ENCODE measurements around the gene NTN3.

- TF ChIP-seq, protein P1, sequence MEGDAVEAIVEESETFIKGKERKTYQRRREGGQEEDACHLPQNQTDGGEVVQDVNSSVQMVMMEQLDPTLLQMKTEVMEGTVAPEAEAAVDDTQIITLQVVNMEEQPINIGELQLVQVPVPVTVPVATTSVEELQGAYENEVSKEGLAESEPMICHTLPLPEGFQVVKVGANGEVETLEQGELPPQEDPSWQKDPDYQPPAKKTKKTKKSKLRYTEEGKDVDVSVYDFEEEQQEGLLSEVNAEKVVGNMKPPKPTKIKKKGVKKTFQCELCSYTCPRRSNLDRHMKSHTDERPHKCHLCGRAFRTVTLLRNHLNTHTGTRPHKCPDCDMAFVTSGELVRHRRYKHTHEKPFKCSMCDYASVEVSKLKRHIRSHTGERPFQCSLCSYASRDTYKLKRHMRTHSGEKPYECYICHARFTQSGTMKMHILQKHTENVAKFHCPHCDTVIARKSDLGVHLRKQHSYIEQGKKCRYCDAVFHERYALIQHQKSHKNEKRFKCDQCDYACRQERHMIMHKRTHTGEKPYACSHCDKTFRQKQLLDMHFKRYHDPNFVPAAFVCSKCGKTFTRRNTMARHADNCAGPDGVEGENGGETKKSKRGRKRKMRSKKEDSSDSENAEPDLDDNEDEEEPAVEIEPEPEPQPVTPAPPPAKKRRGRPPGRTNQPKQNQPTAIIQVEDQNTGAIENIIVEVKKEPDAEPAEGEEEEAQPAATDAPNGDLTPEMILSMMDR (IDR thresholded peaks at IDR 0.05 in 8 of 11, conservative IDR thresholded peaks at IDR 0.05 in 3 of 11) = no peak
- TF ChIP-seq POLR2A (IDR thresholded peaks at IDR 0.05) (no peak), POLR2AphosphoS5 (IDR thresholded peaks at IDR 0.05) (peak in 2 of 3 donors; percentile 23 to 58)
These were observed 26.1 kb downstream of the NTN3 start for GRCh38 chr16:2497116-2497630.
